CD14-positive monocyte (primary cell): ENCODE results near the gene CACNA1D. TPM values are rescaled to one million over a fixed set of nuclear protein-coding genes. Genes with fewer than 3 reads are reported as not detected.

Experiments used
- DNase-seq, 3 donors: peaks; one replicate each; pipeline ENCODE4 v3.0.0-alpha.2; 2011 to 2022
- H2AFZ ChIP-seq: 2 replicates; pipeline ENCODE4 v1.6.0; 2012; ENCODE audit warnings: mild to moderate bottlenecking, low read depth, low read length, inconsistent platforms; ENCODE audit not compliant: insufficient read depth, poor library complexity, severe bottlenecking
- H3K27ac ChIP-seq, 2 donors: 1 replicate in 1 of 2; 2 replicates in 1 of 2; pipeline ENCODE4 v1.5.1; 2012 to 2013; ENCODE audit warnings: low read length in 2 of 2, control low read depth in 1 of 2, inconsistent platforms in 1 of 2, low read depth in 1 of 2, mild to moderate bottlenecking in 1 of 2
- H3K27me3 ChIP-seq, 2 donors: one replicate each; pipeline versions ENCODE4 v1.6.0 to v1.6.1; 2011 to 2013; ENCODE audit warnings: low read length in 2 of 2; ENCODE audit not compliant: control insufficient read depth in 2 of 2, insufficient read depth in 2 of 2
- H3K36me3 ChIP-seq, 2 donors: replicated peaks in 1 of 2; 1 replicate in 1 of 2; 2 replicates in 1 of 2; pipeline versions ENCODE4 v1.5.1 to v1.6.1; 2012 to 2013; ENCODE audit warnings: low read length in 2 of 2, control low read depth in 1 of 2, inconsistent platforms in 1 of 2, mild to moderate bottlenecking in 1 of 2; ENCODE audit not compliant: insufficient read depth in 2 of 2, control insufficient read depth in 1 of 2
- H3K4me1 ChIP-seq, 2 donors: 1 replicate in 1 of 2; 2 replicates in 1 of 2; pipeline versions ENCODE4 v1.5.1 to v1.6.1; 2012 to 2013; ENCODE audit warnings: low read length in 2 of 2, control low read depth in 1 of 2, inconsistent platforms in 1 of 2, mild to moderate bottlenecking in 1 of 2, moderate library complexity in 1 of 2; ENCODE audit not compliant: insufficient read depth in 2 of 2, control insufficient read depth in 1 of 2
- H3K4me2 ChIP-seq: replicated peaks from 2 replicates; pipeline ENCODE3; 2012; ENCODE audit warnings: low read length, moderate library complexity, mild to moderate bottlenecking; ENCODE audit not compliant: poor library complexity, severe bottlenecking; ENCODE audit errors: extremely low read depth
- H3K4me3 ChIP-seq, 3 experiments: fragments of 200-600 bp in 1 of 3; sonication (generic) in 1 of 3; replicated peaks in 1 of 3; 1 replicate in 2 of 3; 2 replicates in 1 of 3; pipeline ENCODE4 v1.5.1; 2011 to 2013; ENCODE audit warnings: low read length in 3 of 3, mild to moderate bottlenecking in 3 of 3, control low read depth in 2 of 3, low read depth in 2 of 3, inconsistent platforms in 1 of 3, moderate library complexity in 1 of 3
- H3K79me2 ChIP-seq: 2 replicates; pipeline ENCODE4 v1.6.0; 2012; ENCODE audit warnings: mild to moderate bottlenecking, control low read depth, inconsistent platforms, low read length, moderate library complexity; ENCODE audit not compliant: insufficient read depth
- H3K9ac ChIP-seq: 2 replicates; pipeline ENCODE4 v1.6.0; 2017; ENCODE audit warnings: low read length, mild to moderate bottlenecking; ENCODE audit not compliant: insufficient read depth, poor library complexity, severe bottlenecking
- H3K9me3 ChIP-seq, 2 donors: replicated peaks in 1 of 2; 1 replicate in 1 of 2; 2 replicates in 1 of 2; pipeline versions ENCODE4 v1.5.1 to v1.6.1; 2012 to 2013; ENCODE audit warnings: low read length in 2 of 2, control low read depth in 1 of 2; ENCODE audit not compliant: control insufficient read depth in 1 of 2, insufficient read depth in 1 of 2
- H4K20me1 ChIP-seq: 2 replicates; pipeline ENCODE4 v1.6.0; 2012; ENCODE audit warnings: mild to moderate bottlenecking, low read length, control low read depth, moderate library complexity; ENCODE audit not compliant: insufficient read depth
- H3K27ac Mint-ChIP-seq, 7 donors: one replicate each; pipeline ENCODE4 v1.8.0; 2020; ENCODE audit warnings: mild to moderate bottlenecking in 7 of 7, mixed read lengths in 7 of 7, moderate library complexity in 6 of 7, inconsistent platforms in 2 of 7
- H3K27me3 Mint-ChIP-seq, 3 donors: one replicate each; pipeline ENCODE4 v1.8.0; 2021 to 2022; ENCODE audit warnings: low read depth in 3 of 3, mild to moderate bottlenecking in 3 of 3, mixed read lengths in 3 of 3, moderate library complexity in 3 of 3, inconsistent platforms in 1 of 3
- H3K36me3 Mint-ChIP-seq, 2 donors: one replicate each; pipeline ENCODE4 v1.8.0; 2020; ENCODE audit warnings: mixed read lengths in 2 of 2, inconsistent platforms in 1 of 2, mild to moderate bottlenecking in 1 of 2
- H3K4me1 Mint-ChIP-seq: one replicate; pipeline ENCODE4 v1.8.0; 2020; ENCODE audit warnings: mild to moderate bottlenecking, mixed read lengths
- H3K4me3 Mint-ChIP-seq, 2 donors: one replicate each; pipeline ENCODE4 v1.8.0; 2020; ENCODE audit warnings: mild to moderate bottlenecking in 2 of 2, mixed read lengths in 2 of 2, moderate library complexity in 1 of 2
- H3K9me3 Mint-ChIP-seq, 7 donors: one replicate each; pipeline ENCODE4 v1.8.0; 2020 to 2022; ENCODE audit warnings: mixed read lengths in 7 of 7, mild to moderate bottlenecking in 6 of 7, moderate library complexity in 6 of 7, inconsistent platforms in 2 of 7
- WGBS: methylation state at CpG from one replicate; pipeline ENCODE4 v1.1.5; 2013; ENCODE audit warnings: missing lambda C conversion rate; ENCODE audit not compliant: insufficient coverage; 5-methylcytosine and 5-hydroxymethylcytosine counted together
- intact Hi-C, 2 donors: fragments of 100-400 bp; cut with micrococcal nuclease; formaldehyde crosslinking; loops; one replicate each; pipeline versions ENCODE4 v1.15.0 to v1.15.1; 2023
- polyA plus RNA-seq, 3 donors: library from polyadenylated mRNA; depleted of rRNA in 1 of 3; unstranded in 2 of 3; stranded (reverse) in 1 of 3; fragments of 300-500 nt in 2 of 3; fragments of >200 nt in 1 of 3; fragmentation: Illumina TruSeq in 2 of 3; gene quantifications; 1 replicate in 2 of 3; 2 replicates in 1 of 3; pipeline ENCODE4 v1.2.3, GENCODE V29; 2012 to 2021
- TF ChIP-seq, protein P1 (sequence below): fragments of 200-600 bp; IDR thresholded peaks from one replicate; pipeline ENCODE4 v1.8.0; 2022; ENCODE audit warnings: antibody characterized with exemption, mild to moderate bottlenecking

The CACNA1D gene
- polyA plus RNA-seq, 3 donors = 0.29 to 1.2 (median 0.98) TPM

DNA sequence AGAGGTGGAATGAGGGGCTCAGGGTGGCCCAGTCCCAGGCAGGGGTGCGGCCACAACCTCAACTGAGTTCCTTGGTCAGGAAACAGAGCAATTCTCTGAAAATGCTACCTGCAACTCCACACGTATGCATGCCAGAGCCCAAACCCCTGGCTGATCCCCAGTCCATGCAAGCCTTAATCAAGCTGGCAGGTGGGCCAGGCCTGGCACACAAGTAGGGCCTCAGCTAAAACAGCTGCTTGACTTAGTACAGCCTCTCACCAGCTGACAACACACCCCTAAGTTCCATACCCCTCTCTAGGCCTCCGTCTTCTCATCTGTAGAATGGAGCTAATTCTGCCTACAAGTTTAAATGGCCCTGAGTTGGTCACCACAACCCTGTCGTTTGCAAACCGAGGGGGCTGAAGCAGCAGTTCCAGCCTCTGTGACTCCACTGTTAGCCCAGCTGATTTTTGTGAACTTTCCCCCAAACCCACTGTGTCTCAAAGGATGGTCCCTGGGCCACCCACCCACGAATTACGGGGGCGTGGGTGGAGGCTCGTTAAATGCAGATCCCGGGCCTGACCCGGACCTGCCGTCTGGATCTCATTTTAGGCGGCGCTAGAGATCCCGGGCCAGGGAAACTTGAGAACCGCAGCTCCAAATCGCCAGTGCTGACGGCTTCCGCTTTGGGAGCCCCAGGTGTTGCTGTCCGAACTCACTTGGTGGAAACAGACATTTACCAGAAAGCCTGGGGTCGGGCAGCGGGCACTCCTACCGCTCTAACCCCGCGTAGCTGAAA lies 350.9 kb downstream of the CACNA1D start:
- H3K27ac Mint-ChIP-seq = no peak overlapping the region
- DNase-seq = no peak
- Histone ChIP-seq H3K4me3 (peak overlapping the region; percentile 27 to 76 (median 31)), H3K27me3 (peaks cover 29 to 61% of the 10 kb centered on the region in 2 donors), H2AFZ (peak overlapping the region; percentile 77), H3K4me2 (peak overlapping the region; percentile 80), H3K27ac (no peak overlapping the region), H3K9me3 (peaks cover 0 to 8% of the 10 kb centered on the region in 2 donors), H3K36me3 (no peaks in the 10 kb centered on the region), H3K4me1 (peaks cover 8 to 14% of the 10 kb centered on the region in 2 donors), H3K79me2 (no peaks in the 10 kb centered on the region), H3K9ac (peak overlapping the region; percentile 51), H4K20me1 (no peaks in the 10 kb centered on the region)
- peak overlapping the region; percentile 74 to 92 for H3K4me3 Mint-ChIP-seq
- peaks cover 0 to 10% (median 1%) of the 10 kb centered on the region in 7 donors for H3K9me3 Mint-ChIP-seq
- TF ChIP-seq, protein P1, sequence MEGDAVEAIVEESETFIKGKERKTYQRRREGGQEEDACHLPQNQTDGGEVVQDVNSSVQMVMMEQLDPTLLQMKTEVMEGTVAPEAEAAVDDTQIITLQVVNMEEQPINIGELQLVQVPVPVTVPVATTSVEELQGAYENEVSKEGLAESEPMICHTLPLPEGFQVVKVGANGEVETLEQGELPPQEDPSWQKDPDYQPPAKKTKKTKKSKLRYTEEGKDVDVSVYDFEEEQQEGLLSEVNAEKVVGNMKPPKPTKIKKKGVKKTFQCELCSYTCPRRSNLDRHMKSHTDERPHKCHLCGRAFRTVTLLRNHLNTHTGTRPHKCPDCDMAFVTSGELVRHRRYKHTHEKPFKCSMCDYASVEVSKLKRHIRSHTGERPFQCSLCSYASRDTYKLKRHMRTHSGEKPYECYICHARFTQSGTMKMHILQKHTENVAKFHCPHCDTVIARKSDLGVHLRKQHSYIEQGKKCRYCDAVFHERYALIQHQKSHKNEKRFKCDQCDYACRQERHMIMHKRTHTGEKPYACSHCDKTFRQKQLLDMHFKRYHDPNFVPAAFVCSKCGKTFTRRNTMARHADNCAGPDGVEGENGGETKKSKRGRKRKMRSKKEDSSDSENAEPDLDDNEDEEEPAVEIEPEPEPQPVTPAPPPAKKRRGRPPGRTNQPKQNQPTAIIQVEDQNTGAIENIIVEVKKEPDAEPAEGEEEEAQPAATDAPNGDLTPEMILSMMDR = no peak
- peaks cover 55 to 73% (median 58%) of the 10 kb centered on the region in 3 donors for H3K27me3 Mint-ChIP-seq
- H3K4me1 Mint-ChIP-seq = peaks cover 9% of the 10 kb centered on the region
- 20% methylated on average over 25 of the region's 25 CpGs for WGBS
- intact Hi-C loops = no loop called here
- peaks cover 2 to 3% of the 10 kb centered on the region in 2 donors for H3K36me3 Mint-ChIP-seq

DNA sequence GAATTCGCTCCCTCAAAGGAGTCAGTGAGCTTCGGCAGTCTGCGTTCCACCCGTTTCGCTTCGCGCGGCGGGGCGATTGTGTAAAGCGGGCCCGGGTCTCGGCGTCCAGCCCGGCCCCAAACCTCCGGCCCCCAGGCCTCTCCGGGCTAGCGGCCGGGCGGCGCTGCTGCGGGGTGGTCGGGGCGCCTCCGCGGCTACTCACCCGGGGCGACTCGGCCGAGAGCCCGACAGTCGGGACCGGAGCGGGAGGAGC lies 351.4 kb downstream of the CACNA1D start:
- Histone ChIP-seq H3K4me3 (peak overlapping the region; percentile 27 to 76 (median 31)), H2AFZ (peak overlapping the region; percentile 77), H3K4me1 (peaks cover 8 to 14% of the 10 kb centered on the region in 2 donors), H3K36me3 (no peaks in the 10 kb centered on the region), H3K79me2 (no peaks in the 10 kb centered on the region), H4K20me1 (no peaks in the 10 kb centered on the region), H3K27me3 (peaks cover 29 to 61% of the 10 kb centered on the region in 2 donors), H3K9me3 (peaks cover 0 to 8% of the 10 kb centered on the region in 2 donors), H3K4me2 (peak overlapping the region; percentile 80), H3K27ac (no peak overlapping the region), H3K9ac (peak overlapping the region; percentile 51)
- peaks cover 55 to 71% (median 55%) of the 10 kb centered on the region in 3 donors for H3K27me3 Mint-ChIP-seq
- H3K36me3 Mint-ChIP-seq = peaks cover 2 to 3% of the 10 kb centered on the region in 2 donors
- peak overlapping the region; percentile 74 to 92 for H3K4me3 Mint-ChIP-seq
- intact Hi-C loops = no loop called here
- DNase-seq = no peak
- under 1% methylated on average over 34 of the region's 34 CpGs for WGBS
- H3K4me1 Mint-ChIP-seq = peaks cover 9% of the 10 kb centered on the region
- H3K27ac Mint-ChIP-seq = no peak overlapping the region
- TF ChIP-seq, protein P1 = no peak
- H3K9me3 Mint-ChIP-seq = peaks cover 0 to 10% (median 1%) of the 10 kb centered on the region in 7 donors
